H1 (cell line): ENCODE measurements around the gene GSE1. TPM values are rescaled to one million over a fixed set of nuclear protein-coding genes. Genes with fewer than 3 reads are reported as not detected.

Experiments used
- CTCF ChIA-PET: fragments of 300-600 bp; sonication (Branson Sonifier 250); formaldehyde crosslinking; loops from one replicate; lab custom pipeline; 2021; ENCODE audit not compliant: partially characterized antibody; lab: Charles Lee
- POLR2A ChIA-PET: fragments of 300-600 bp; sonication (Branson Sonifier 250); formaldehyde crosslinking; loops from one replicate; lab custom pipeline; 2021; ENCODE audit warnings: inconsistent platforms; ENCODE audit not compliant: partially characterized antibody; lab: Charles Lee
- DNase-seq, 2 experiments: peaks; one replicate each; pipeline versions ENCODE4 v3.0.0 to v3.0.0-alpha.2; 2010 to 2022; ENCODE audit warnings: low spot score in 2 of 2, low read depth in 1 of 2, mixed read lengths in 1 of 2
- FAIRE-seq: peaks from 2 replicates; lab custom pipeline; 2011; peaks lifted over from hg19 to GRCh38; lab: Jason Lieb, UNC
- H2AFZ ChIP-seq: 2 replicates; pipeline ENCODE4 v1.8.1; 2012; ENCODE audit warnings: low read length, inconsistent platforms
- H2AK5ac ChIP-seq: 2 replicates; pipeline ENCODE4 v1.6.1; 2013; ENCODE audit warnings: low read depth, low read length
- H2BK120ac ChIP-seq: replicated peaks from 2 replicates; pipeline ENCODE3; 2013; ENCODE audit warnings: low read depth, low read length, inconsistent platforms
- H2BK12ac ChIP-seq: 2 replicates; pipeline ENCODE4 v1.6.1; 2013; ENCODE audit warnings: low read depth, low read length
- H2BK15ac ChIP-seq: 2 replicates; pipeline ENCODE4 v1.6.1; 2013; ENCODE audit warnings: low read length
- H2BK20ac ChIP-seq: 2 replicates; pipeline ENCODE4 v1.6.1; 2013; ENCODE audit warnings: low read length
- H2BK5ac ChIP-seq: 2 replicates; pipeline ENCODE4 v1.6.1; 2013; ENCODE audit warnings: low read depth, low read length
- H3K14ac ChIP-seq: 2 replicates; pipeline ENCODE4 v1.6.1; 2013; ENCODE audit warnings: inconsistent platforms; ENCODE audit not compliant: insufficient read length
- H3K18ac ChIP-seq: 2 replicates; pipeline ENCODE4 v1.6.1; 2013; ENCODE audit warnings: low read length; ENCODE audit errors: extremely low read depth
- H3K23ac ChIP-seq: 2 replicates; pipeline ENCODE4 v1.6.1; 2013; ENCODE audit warnings: inconsistent platforms; ENCODE audit not compliant: insufficient read length
- H3K23me2 ChIP-seq: 2 replicates; pipeline ENCODE4 v1.6.1; 2013; ENCODE audit warnings: low read depth, low read length
- H3K27ac ChIP-seq: 2 replicates; pipeline ENCODE4 v1.6.1; 2011; ENCODE audit warnings: low read depth, low read length, inconsistent platforms
- H3K27me3 ChIP-seq, 4 experiments: replicated peaks in 1 of 4; 1 replicate in 1 of 4; 2 replicates in 3 of 4; pipeline versions ENCODE4 v1.6.1 to v1.8.1; 2011 to 2013; ENCODE audit warnings: low read length in 3 of 4, mild to moderate bottlenecking in 3 of 4, inconsistent platforms in 2 of 4, mixed read lengths in 2 of 4, moderate library complexity in 1 of 4; ENCODE audit not compliant: control insufficient read depth in 3 of 4, insufficient read depth in 3 of 4; ENCODE audit errors: extremely low read depth in 1 of 4
- H3K36me3 ChIP-seq, 4 experiments: 2 replicates each; pipeline versions ENCODE4 v1.6.1 to v1.8.1; 2011 to 2013; ENCODE audit warnings: mild to moderate bottlenecking in 4 of 4, low read length in 3 of 4, moderate library complexity in 2 of 4, control low read depth in 1 of 4, inconsistent platforms in 1 of 4; ENCODE audit not compliant: insufficient read depth in 4 of 4, control insufficient read depth in 2 of 4
- H3K4ac ChIP-seq: replicated peaks from 2 replicates; pipeline ENCODE3; 2013; ENCODE audit warnings: low read length, low read depth, mixed read lengths, inconsistent platforms; ENCODE audit not compliant: insufficient read length
- H3K4me1 ChIP-seq, 4 experiments: replicated peaks in 1 of 4; 1 replicate in 1 of 4; 2 replicates in 3 of 4; pipeline versions ENCODE4 v1.6.1 to v1.8.1; 2011 to 2013; ENCODE audit warnings: low read length in 3 of 4, inconsistent platforms in 2 of 4, mixed read lengths in 1 of 4; ENCODE audit not compliant: insufficient read depth in 4 of 4, control insufficient read depth in 3 of 4
- H3K4me2 ChIP-seq, 2 experiments: 2 replicates each; pipeline versions ENCODE4 v1.6.1 to v1.8.1; 2011 to 2013; ENCODE audit warnings: low read depth in 2 of 2, low read length in 2 of 2, control low read depth in 1 of 2, inconsistent platforms in 1 of 2, mild to moderate bottlenecking in 1 of 2; ENCODE audit not compliant: insufficient read depth in 1 of 2
- H3K4me3 ChIP-seq, 4 experiments: fragments of 200-600, 300-600 bp in 1 of 4; sonication (generic), shearing (Covaris generic), sonication (Bioruptor Twin) in 1 of 4; 2 replicates each; pipeline versions ENCODE4 v1.5.1 to v1.8.1; 2011 to 2016; ENCODE audit warnings: low read length in 4 of 4, low read depth in 3 of 4, control low read depth in 2 of 4, inconsistent platforms in 2 of 4, mild to moderate bottlenecking in 2 of 4, mixed read lengths in 1 of 4, moderate library complexity in 1 of 4; ENCODE audit not compliant: insufficient read depth in 2 of 4; ENCODE audit errors: extremely low read depth in 1 of 4
- H3K56ac ChIP-seq: replicated peaks from 2 replicates; pipeline ENCODE3; 2013; ENCODE audit warnings: low read depth, mild to moderate bottlenecking, mixed read lengths, low read length, inconsistent platforms; ENCODE audit not compliant: insufficient read length
- H3K79me1 ChIP-seq: 2 replicates; pipeline ENCODE4 v1.6.1; 2013; ENCODE audit warnings: low read depth, low read length, control low read depth
- H3K79me2 ChIP-seq, 2 experiments: 2 replicates each; pipeline versions ENCODE4 v1.6.1 to v1.8.1; 2012 to 2013; ENCODE audit warnings: low read length in 2 of 2, mild to moderate bottlenecking in 2 of 2, inconsistent platforms in 1 of 2; ENCODE audit not compliant: insufficient read depth in 2 of 2, control insufficient read depth in 1 of 2
- H3K9ac ChIP-seq, 4 experiments: replicated peaks in 1 of 4; 1 replicate in 1 of 4; 2 replicates in 3 of 4; pipeline versions ENCODE4 v1.6.1 to v1.8.1; 2011 to 2013; ENCODE audit warnings: low read depth in 3 of 4, low read length in 3 of 4, control low read depth in 2 of 4, mild to moderate bottlenecking in 2 of 4, moderate library complexity in 2 of 4, inconsistent platforms in 1 of 4; ENCODE audit errors: extremely low read depth in 1 of 4
- H3K9me3 ChIP-seq, 2 experiments: 2 replicates each; pipeline versions ENCODE4 v1.6.1 to v1.8.1; 2012 to 2013; ENCODE audit warnings: mild to moderate bottlenecking in 2 of 2, moderate library complexity in 2 of 2, control low read depth in 1 of 2, inconsistent platforms in 1 of 2, low read depth in 1 of 2, low read length in 1 of 2, mixed read lengths in 1 of 2; ENCODE audit not compliant: insufficient read depth in 2 of 2
- H4K20me1 ChIP-seq, 2 experiments: replicated peaks in 1 of 2; 2 replicates each; pipeline versions ENCODE3 to v1.8.1; 2011 to 2013; ENCODE audit warnings: inconsistent platforms in 2 of 2, low read length in 2 of 2, mild to moderate bottlenecking in 1 of 2; ENCODE audit not compliant: insufficient read depth in 2 of 2, control insufficient read depth in 1 of 2
- H4K5ac ChIP-seq: 2 replicates; pipeline ENCODE4 v1.6.1; 2013; ENCODE audit warnings: low read length, low read depth, mixed read lengths, inconsistent platforms; ENCODE audit not compliant: insufficient read length
- H4K8ac ChIP-seq: 2 replicates; pipeline ENCODE4 v1.8.0; 2013; ENCODE audit warnings: mild to moderate bottlenecking, moderate library complexity, low read length, inconsistent platforms; ENCODE audit not compliant: insufficient read depth; ENCODE audit errors: extremely low read depth
- H4K91ac ChIP-seq: replicated peaks from 2 replicates; pipeline ENCODE3; 2013; ENCODE audit warnings: low read length, mixed read lengths, inconsistent platforms; ENCODE audit not compliant: insufficient read length
- WGBS, 2 experiments: shearing (Covaris generic) in 1 of 2; methylation state at CpG; one replicate each; pipeline versions ENCODE4 v1.1.6 to v1.1.7; 2013 to 2015; ENCODE audit warnings: low lambda C conversion rate in 2 of 2, mixed read lengths in 2 of 2, inconsistent platforms in 1 of 2, low coverage in 1 of 2, missing lambda C conversion rate in 1 of 2; ENCODE audit not compliant: insufficient replicate concordance in 2 of 2, insufficient coverage in 1 of 2, insufficient read length in 1 of 2; ENCODE audit errors: extremely low coverage in 1 of 2, missing lambda C conversion rate in 1 of 2; 5-methylcytosine and 5-hydroxymethylcytosine counted together
- polyA plus RNA-seq, 7 experiments: library from polyadenylated mRNA; depleted of rRNA in 3 of 7; stranded (reverse) in 5 of 7; unstranded in 2 of 7; fragments of >200 nt in 5 of 7; fragments of 200-250 nt in 2 of 7; gene quantifications; 1 replicate in 5 of 7; 2 replicates in 1 of 7; 4 replicates in 1 of 7; pipeline versions ENCODE4 v1.2.1 to v1.2.3, GENCODE V29; 2011 to 2013; ENCODE audit warnings: missing spikeins in 2 of 7, mixed read lengths in 2 of 7
- total RNA-seq: library from RNA; stranded (reverse); fragmentation: NEBNext Ultra II Directional; extraction: Animal tissue kit (Norgen Biotek cat#: 25700); gene quantifications from 2 replicates; pipeline ENCODE4 v1.2.1, GENCODE V29; 2021

The GSE1 gene
- total and polyA plus RNA-seq, 2 of the 8 experiments (the other 6 are each of a cell fraction or from before 2014, with no cell fraction given), result 26.0 to 65.6 TPM

DNA sequence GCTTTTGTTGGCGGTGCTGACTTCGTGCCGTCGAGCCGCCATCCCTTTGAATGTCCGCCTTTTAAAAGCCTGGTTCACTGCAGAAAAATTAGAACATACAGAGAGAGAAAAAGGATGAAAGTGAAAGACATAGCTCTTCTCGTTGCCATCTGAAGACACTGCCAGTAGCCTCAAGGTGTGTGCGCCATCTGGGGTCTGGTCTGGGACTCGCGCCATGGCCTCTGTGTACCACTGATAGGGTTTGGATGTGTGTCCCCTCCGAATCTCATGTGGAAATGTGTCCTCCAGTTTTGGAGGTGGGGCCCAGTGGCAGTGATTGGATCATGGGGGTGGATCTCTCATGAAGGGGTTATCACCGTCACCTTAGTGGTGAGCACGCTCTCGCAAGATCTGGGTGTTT lies 15.5 kb downstream of the GSE1 start:
- POLR2A ChIA-PET, result interaction anchor here (0.6 to 1.3 kb wide), 2 partner anchors 13 to 117 kb away, joined by 3 read pairs; no protein-coding TSS in a partner anchor
- H4K91ac ChIP-seq, result peak overlapping the region; percentile 26
- H3K23ac ChIP-seq, result no peak overlapping the region
- H3K27ac ChIP-seq, result no peak overlapping the region
- H3K9ac ChIP-seq, result no peak overlapping the region
- no peak overlapping the region for H2BK12ac ChIP-seq
- H3K36me3 ChIP-seq, result peaks cover 0 to 6% (median 2%) of the 10 kb centered on the region in 4 experiments; a peak in 3 of 8 replicates
- H3K27me3 ChIP-seq, result no peaks in the 10 kb centered on the region; a peak in 1 of 7 replicates
- no peak overlapping the region for H3K14ac ChIP-seq
- CTCF ChIA-PET, result interaction anchor here (0.6 to 7.2 kb wide), 15 partner anchors 8 to 281 kb away, joined by 3 to 93 read pairs (median 4); no protein-coding TSS in a partner anchor
- H3K9me3 ChIP-seq, result peaks cover 9 to 10% of the 10 kb centered on the region in 2 experiments; a peak in 3 of 4 replicates
- no peak overlapping the region for H2BK20ac ChIP-seq
- H2AFZ ChIP-seq, result no peak overlapping the region
- H3K56ac ChIP-seq, result no peak overlapping the region
- H3K4me3 ChIP-seq, result no peak overlapping the region
- 95% methylated on average over 14 of the region's 14 CpGs; no CpG with 5 or more reads in 1 of the 2 experiments for WGBS, 2 experiments
- no peak overlapping the region for H2BK5ac ChIP-seq
- H3K4me2 ChIP-seq, result no peak overlapping the region
- H2BK15ac ChIP-seq, result no peak overlapping the region
- H3K4ac ChIP-seq, result no peak overlapping the region
- no peak overlapping the region for H2BK120ac ChIP-seq
- no peak overlapping the region for H4K5ac ChIP-seq
- no peaks in the 10 kb centered on the region for H3K23me2 ChIP-seq
- H3K4me1 ChIP-seq, result peaks cover 0 to 21% (median 12%) of the 10 kb centered on the region in 4 experiments; a peak in 6 of 7 replicates
- peaks cover 30 to 96% of the 10 kb centered on the region in 2 experiments for H3K79me2 ChIP-seq
- H4K8ac ChIP-seq, result no peak overlapping the region
- no peak for FAIRE-seq
- peaks cover 41% of the 10 kb centered on the region for H3K79me1 ChIP-seq
- no peak overlapping the region for H3K18ac ChIP-seq
- peaks cover 61 to 70% of the 10 kb centered on the region in 2 experiments for H4K20me1 ChIP-seq
- no peak for DNase-seq
- H2AK5ac ChIP-seq, result no peak overlapping the region
